Cardiac septum (tissue), 1 donor: Measurements from ENCODE around the gene LGALS14. TPM values are rescaled to one million over a fixed set of nuclear protein-coding genes. Genes with fewer than 3 reads are reported as not detected.

ENCODE experiments used
- DNase-seq: peaks from one replicate; pipeline ENCODE4 v3.0.0-alpha.2; 2020; ENCODE audit warnings: low spot score
- intact Hi-C: fragments of 100-400 bp; cut with DNase I; formaldehyde crosslinking; loops from one replicate; pipeline ENCODE4 v1.14.0; 2022
- total RNA-seq: library from RNA; stranded (reverse); fragmentation: NEBNext Ultra II Directional; extraction: Animal tissue kit (Norgen Biotek cat#: 25700); gene quantifications from one replicate; pipeline ENCODE4 v1.2.1, GENCODE V29; 2021
- donor health status: DM: no; HTN: no; CAD: no.

Gene LGALS14
- total RNA-seq, 1 donor from 2014 or later = not detected

DNA sequence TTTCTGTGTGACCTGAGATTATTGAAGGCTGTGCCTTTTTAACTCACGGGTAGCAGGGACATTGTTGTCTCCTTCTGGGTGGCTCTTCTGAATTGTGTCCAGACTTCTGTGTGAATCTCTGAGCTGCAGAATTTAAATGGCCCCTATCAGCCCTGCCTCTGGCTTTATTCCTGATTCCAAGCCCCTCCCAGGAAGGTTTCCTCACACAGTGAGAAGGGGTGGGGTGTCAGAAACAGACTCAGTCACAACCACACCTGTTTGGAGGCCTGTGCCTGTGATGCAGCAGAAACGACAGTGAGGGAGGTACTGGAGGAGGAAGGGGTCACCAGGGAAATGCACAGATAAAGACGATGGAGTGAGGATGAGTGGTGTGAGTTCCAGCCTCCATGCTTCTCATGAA, 33.6 kb downstream of the LGALS14 start, which contains the start of gene CLC:
TSS of gene CLC (minus strand) at position 139 of the 400 bp plus-strand sequence. CDS start at position 62, 77 bp downstream.
- intact Hi-C loops = no loop called here

DNA sequence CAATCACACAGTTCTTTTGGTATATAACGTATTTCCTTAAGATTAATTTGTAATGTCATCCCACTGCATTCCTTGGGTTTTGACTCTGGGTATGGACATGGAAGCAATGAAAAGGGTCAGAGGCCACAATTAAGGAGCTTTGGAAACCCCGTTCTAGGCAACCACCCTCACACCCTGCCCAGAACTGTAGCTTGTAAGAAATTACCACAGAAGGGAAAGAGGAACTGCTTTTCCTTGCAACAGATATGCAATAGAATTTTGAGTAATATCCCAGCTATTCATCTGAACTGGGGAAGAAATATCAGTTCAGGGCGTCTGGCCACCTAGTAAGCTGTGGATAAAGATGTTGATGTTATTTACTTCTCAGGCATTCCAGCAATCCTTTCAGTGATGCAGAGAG, 34.5 kb downstream of the LGALS14 start:
- intact Hi-C loops = no loop called here
- no peak for DNase-seq

More for the DNA sequence above, 33.6 kb downstream of the LGALS14 start, which contains the start of gene CLC:
- no peak for DNase-seq

GRCh38 chr19:39740395-39740794, 36.1 kb downstream of the LGALS14 start:
- no peak for DNase-seq
- intact Hi-C loops = no loop called here

DNA sequence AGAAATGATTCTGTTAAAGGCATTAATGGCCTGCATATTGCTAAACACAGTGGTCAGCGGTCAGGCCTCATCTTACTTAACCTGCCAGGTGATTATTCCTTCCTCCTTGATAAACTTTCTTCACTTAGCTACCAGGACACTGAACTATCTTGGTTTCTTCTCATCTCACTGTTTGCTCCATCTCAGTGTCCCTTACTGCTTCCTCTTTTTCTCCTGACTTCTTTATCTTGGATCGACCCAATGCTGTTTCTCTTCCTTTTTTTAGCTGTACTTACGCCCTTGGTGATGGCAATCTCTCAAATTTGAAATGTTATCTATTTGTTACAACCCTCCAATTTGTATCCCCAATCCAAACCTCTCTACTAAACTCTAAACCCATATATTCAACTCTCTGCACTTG, 41.4 kb downstream of the LGALS14 start:
- intact Hi-C loops = no loop called here
- no peak for DNase-seq

- intact Hi-C loops = no loop called here
- DNase-seq = no peak
These were observed 42.7 kb downstream of the LGALS14 start for GRCh38 chr19:39746836-39747529.

DNA sequence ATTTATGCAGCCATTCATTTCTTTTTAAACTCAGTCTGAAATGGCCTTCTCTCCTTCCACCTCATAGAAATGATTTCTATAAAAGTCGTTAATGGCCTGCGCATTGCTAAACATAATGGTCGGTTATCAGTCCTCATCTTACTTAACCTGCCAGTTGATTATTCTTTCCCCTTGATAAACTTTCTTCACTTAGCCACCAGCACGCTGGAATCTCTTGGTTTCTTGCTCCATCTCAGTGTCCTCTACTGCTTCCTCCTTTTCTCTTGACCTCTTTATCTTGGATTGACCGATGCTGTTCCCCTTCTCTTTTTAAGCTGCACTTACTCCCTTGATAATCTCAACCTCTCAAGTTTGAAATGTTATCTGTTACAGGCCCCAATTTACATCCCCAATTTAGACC, 45.7 kb downstream of the LGALS14 start:
- DNase-seq = no peak
- intact Hi-C loops = no loop called here

DNA sequence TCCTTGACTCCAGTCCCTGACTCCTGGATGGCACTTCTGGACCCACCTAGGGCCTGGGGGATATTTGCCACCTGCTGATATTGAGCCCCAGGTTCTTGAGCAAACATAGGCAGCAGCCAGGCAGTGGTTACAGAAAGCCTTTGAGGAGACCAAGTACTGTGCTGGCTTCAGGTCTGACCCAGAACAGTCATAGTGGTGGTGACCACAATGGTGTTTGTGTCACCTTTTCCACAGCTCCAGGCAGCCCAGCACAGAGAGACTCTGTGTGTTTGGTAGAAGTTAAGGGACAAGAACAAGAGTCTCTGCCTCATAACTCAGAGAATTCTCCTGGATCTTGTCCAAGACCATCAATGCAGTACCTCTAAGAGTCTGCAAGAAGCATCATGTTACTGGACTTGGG, 48.1 kb downstream of the LGALS14 start:
- intact Hi-C loops = no loop called here

GRCh38 chr19:39752795-39753194, 48.5 kb downstream of the LGALS14 start:
- DNase-seq = no peak
- intact Hi-C loops = no loop called here

More for the DNA sequence above, 48.1 kb downstream of the LGALS14 start:
- no peak for DNase-seq

- no peak for DNase-seq
- intact Hi-C loops = no loop called here
These were observed 50.3 kb downstream of the LGALS14 start for GRCh38 chr19:39754544-39754943.

GRCh38 chr19:39754971-39755370, 50.7 kb downstream of the LGALS14 start:
- DNase-seq = no peak
- intact Hi-C loops = no loop called here

Other genes starting within 250 kb of the LGALS14 start
- 62.0 TPM for gene TIMM50, start 223.6 kb upstream of the LGALS14 start, total RNA-seq
- gene DLL3, start 205.5 kb upstream of the LGALS14 start, total RNA-seq = not detected
- gene SELENOV, start 189.3 kb upstream of the LGALS14 start, total RNA-seq = not detected
- 2.8 TPM for gene EID2B, start 171.6 kb upstream of the LGALS14 start, total RNA-seq
- 11.4 TPM for gene EID2, start 164.3 kb upstream of the LGALS14 start, total RNA-seq
- gene LGALS13, start 102.0 kb upstream of the LGALS14 start, total RNA-seq = not detected
- not detected for gene LGALS16, start 48.6 kb upstream of the LGALS14 start, total RNA-seq
- gene CLC, start 33.5 kb downstream of the LGALS14 start, total RNA-seq = 0.94 TPM
- gene LEUTX, start 74.4 kb downstream of the LGALS14 start, total RNA-seq = not detected
- gene DYRK1B, start 129.7 kb downstream of the LGALS14 start, total RNA-seq = 31.2 TPM
- 64.8 TPM for gene FBL, start 141.9 kb downstream of the LGALS14 start, total RNA-seq
- 14.2 TPM for gene FCGBP, start 230.2 kb downstream of the LGALS14 start, total RNA-seq